Thyroid gland (tissue), 4 donors: ENCODE data around the gene AP1B1.

ENCODE experiments used
- CTCF ChIP-seq, 6 experiments: fragments of 200-600 bp in 3 of 6; fragments of 450-650 bp in 3 of 6; sonication (generic) in 3 of 6; IDR thresholded peaks; one replicate each; pipeline ENCODE4 v1.5.1; 2016 to 2019; ENCODE audit warnings: antibody characterized with exemption in 6 of 6, mild to moderate bottlenecking in 2 of 6, inconsistent platforms in 1 of 6, moderate library complexity in 1 of 6
- POLR2A ChIP-seq, 2 donors: fragments of 450-650 bp; IDR thresholded peaks; one replicate each; pipeline ENCODE4 v1.6.1; 2017; ENCODE audit warnings: antibody characterized with exemption in 2 of 2, mild to moderate bottlenecking in 2 of 2, moderate library complexity in 1 of 2

GRCh38 chr22:29325356-29325755, 63.0 kb downstream of the AP1B1 start:
- TF ChIP-seq CTCF (IDR thresholded peaks at IDR 0.05) (no peak), POLR2A (IDR thresholded peaks at IDR 0.05) (no peak)
